Pancreas (tissue), 10 donors: ENCODE results near the gene DENND1A. TPM values are rescaled to one million over a fixed set of nuclear protein-coding genes. Genes with fewer than 3 reads are reported as not detected.

Source experiments
- ATAC-seq, 4 donors: fragments of 200-7000 bp; cut with Tn5 transposase; one replicate each; pipeline versions ENCODE4 v1.8.0 to v1.9.1; 2020; ENCODE audit warnings: mild to moderate bottlenecking in 4 of 4, moderate library complexity in 4 of 4
- DNase-seq, 6 donors: peaks; one replicate each; pipeline ENCODE4 v3.0.0-alpha.2; 2020
- FAIRE-seq: peaks from 2 replicates; lab custom pipeline; 2012; peaks lifted over from hg19 to GRCh38; lab: Jason Lieb, UNC
- H3K27ac ChIP-seq, 4 donors: fragments of 200-600 bp; sonication (generic); 1 replicate in 3 of 4; 2 replicates in 1 of 4; pipeline versions ENCODE4 v1.5.0 to v1.8.0; 2020
- H3K27me3 ChIP-seq, 4 donors: fragments of 200-600 bp; one replicate each; pipeline ENCODE4 v1.8.0; 2021
- H3K36me3 ChIP-seq, 3 donors: fragments of 200-600 bp; sonication (generic) in 1 of 3; one replicate each; pipeline versions ENCODE4 v1.5.0 to v1.8.0; 2020 to 2021
- H3K4me1 ChIP-seq, 3 donors: fragments of 200-600 bp; one replicate each; pipeline ENCODE4 v1.8.0; 2021
- H3K4me3 ChIP-seq, 4 donors: fragments of 200-600 bp; sonication (generic) in 2 of 4; one replicate each; pipeline versions ENCODE4 v1.5.0 to v1.8.0; 2020 to 2021
- H3K9me3 ChIP-seq, 4 donors: fragments of 200-600 bp; one replicate each; pipeline ENCODE4 v1.8.0; 2021
- CTCF ChIP-seq, 4 donors: fragments of 200-600 bp; sonication (generic) in 3 of 4; IDR thresholded peaks; one replicate each; pipeline versions ENCODE4 v1.5.0 to v1.8.0; 2021; ENCODE audit warnings: antibody characterized with exemption in 4 of 4
- WGBS, 2 donors: extraction: QIAGEN DNeasy Blood & Tissue Kit; methylation state at CpG; one replicate each; pipeline ENCODE4 v1.1.7; 2013; 5-methylcytosine and 5-hydroxymethylcytosine counted together
- intact Hi-C, 3 donors: fragments of 100-400 bp; cut with DNase I; formaldehyde crosslinking; loops; one replicate each; pipeline versions ENCODE4 v1.11.1 to v1.14.2; 2022
- polyA plus RNA-seq, 2 donors: library from polyadenylated mRNA; stranded (reverse); fragments of 200-250 nt; gene quantifications; one replicate each; pipeline ENCODE4 v1.2.3, GENCODE V29; 2013
- total RNA-seq, 6 donors: library from RNA; stranded (reverse); fragmentation: NEBNext Ultra II Directional in 4 of 6; extraction: Animal tissue kit (Norgen Biotek cat#: 25700) in 4 of 6; gene quantifications; one replicate each; pipeline versions ENCODE4 v1.2.1 to v1.2.4, GENCODE V29; 2021 to 2023
- donor health status: healthy with polysubstance abuse.
- donor health status: DM: no; HTN: no; CAD: no; lungs with moderate emphysema.
- donor health status: DM: no; HTN: no; CAD: no.
- donor health status: control.
- donor health status: control.
- donor health status: Bipolar disorder and iron deficiency.
- donor health status: DM: yes; HTN: yes; CAD: no.
- donor health status: DM: no; HTN: no; CAD: no.
- donor health status: DM: no; HTN: no; CAD: no.
- donor health status: DM: yes; HTN: yes; CAD: no.

DENND1A gene
- total and polyA plus RNA-seq, 8 donors = 4.5 to 8.3 (median 5.6) TPM

DNA sequence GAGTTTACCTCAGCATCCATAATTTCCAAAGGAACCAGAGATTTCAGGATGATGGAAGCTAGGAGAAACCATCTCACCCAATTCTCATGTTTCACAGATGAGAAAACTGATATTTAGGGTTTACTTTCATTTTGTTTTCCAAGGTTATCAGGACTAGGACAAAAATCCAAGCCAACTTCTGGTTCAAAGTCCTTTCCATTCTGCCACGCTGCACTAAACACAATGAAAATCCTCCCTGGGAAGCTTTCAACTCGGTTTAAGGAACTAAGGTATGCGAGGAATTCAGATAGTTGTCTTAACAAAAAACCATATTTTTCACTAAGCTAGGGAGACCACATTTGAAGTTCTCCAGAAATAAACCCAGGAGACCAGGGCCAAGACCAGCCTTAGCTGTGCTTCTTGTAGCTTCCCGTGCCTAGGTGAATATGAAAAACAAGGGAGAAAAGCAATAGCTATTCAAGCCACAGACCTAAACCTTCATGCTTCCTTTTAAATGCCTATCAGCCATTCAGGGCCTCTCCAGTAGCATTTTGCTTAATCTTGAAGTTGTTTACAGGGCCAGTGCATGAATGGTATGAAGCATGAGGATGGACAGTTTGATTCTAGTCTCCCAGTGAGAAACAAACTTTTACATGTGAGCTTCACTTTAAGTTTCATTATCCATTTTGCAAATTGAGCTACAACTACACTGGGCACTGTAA, 167.9 kb downstream of the DENND1A start:
- no peaks in the 10 kb centered on the region for H3K27me3 ChIP-seq
- H3K4me3 ChIP-seq = no peak overlapping the region
- FAIRE-seq = no peak
- no peak overlapping the region for H3K27ac ChIP-seq
- WGBS, 2 donors = 57 to 58% methylated on average over 4 of the region's 4 CpGs
- H3K9me3 ChIP-seq = no peaks in the 10 kb centered on the region
- no peak for TF ChIP-seq CTCF (IDR thresholded peaks at IDR 0.05)
- ATAC-seq = peak in 1 of 4 donors; percentile 30
- no peaks in the 10 kb centered on the region for H3K36me3 ChIP-seq
- DNase-seq = no peak
- intact Hi-C loops = no loop called here
- H3K4me1 ChIP-seq = no peaks in the 10 kb centered on the region

GRCh38 chr9:123757960-123758359, 172.0 kb downstream of the DENND1A start:
- WGBS, 2 donors = 97 to 99% methylated on average over 3 of the region's 3 CpGs
- H3K4me1 ChIP-seq = no peaks in the 10 kb centered on the region
- no peak for TF ChIP-seq CTCF (IDR thresholded peaks at IDR 0.05)
- H3K27me3 ChIP-seq = no peaks in the 10 kb centered on the region
- ATAC-seq = no peak
- no peaks in the 10 kb centered on the region for H3K36me3 ChIP-seq
- H3K27ac ChIP-seq = no peak overlapping the region
- no peak for DNase-seq
- H3K4me3 ChIP-seq = no peak overlapping the region
- intact Hi-C loops = no loop called here
- H3K9me3 ChIP-seq = no peaks in the 10 kb centered on the region
- no peak for FAIRE-seq

GRCh38 chr9:123757547-123757946, 172.4 kb downstream of the DENND1A start:
- TF ChIP-seq CTCF (IDR thresholded peaks at IDR 0.05) = no peak
- intact Hi-C loops = no loop called here
- Histone ChIP-seq H3K4me3 (no peak overlapping the region), H3K27me3 (no peaks in the 10 kb centered on the region), H3K9me3 (no peaks in the 10 kb centered on the region), H3K4me1 (no peaks in the 10 kb centered on the region), H3K27ac (no peak overlapping the region), H3K36me3 (no peaks in the 10 kb centered on the region)
- FAIRE-seq (no peak), ATAC-seq (no peak), DNase-seq (no peak)
- 89 to 90% methylated on average over 6 of the region's 6 CpGs for WGBS, 2 donors

- FAIRE-seq (no peak), DNase-seq (no peak), ATAC-seq (no peak)
- H3K27ac ChIP-seq = no peak overlapping the region
- 90 to 95% methylated on average over 4 of the region's 4 CpGs for WGBS, 2 donors
- H3K4me1 ChIP-seq = no peaks in the 10 kb centered on the region
- H3K9me3 ChIP-seq = no peaks in the 10 kb centered on the region
- no peaks in the 10 kb centered on the region for H3K36me3 ChIP-seq
- H3K4me3 ChIP-seq = no peak overlapping the region
- intact Hi-C loops = no loop called here
- no peaks in the 10 kb centered on the region for H3K27me3 ChIP-seq
- TF ChIP-seq CTCF (IDR thresholded peaks at IDR 0.05) = no peak
Observed at GRCh38 chr9:123756484-123757106, 173.3 kb downstream of the DENND1A start.

DNA sequence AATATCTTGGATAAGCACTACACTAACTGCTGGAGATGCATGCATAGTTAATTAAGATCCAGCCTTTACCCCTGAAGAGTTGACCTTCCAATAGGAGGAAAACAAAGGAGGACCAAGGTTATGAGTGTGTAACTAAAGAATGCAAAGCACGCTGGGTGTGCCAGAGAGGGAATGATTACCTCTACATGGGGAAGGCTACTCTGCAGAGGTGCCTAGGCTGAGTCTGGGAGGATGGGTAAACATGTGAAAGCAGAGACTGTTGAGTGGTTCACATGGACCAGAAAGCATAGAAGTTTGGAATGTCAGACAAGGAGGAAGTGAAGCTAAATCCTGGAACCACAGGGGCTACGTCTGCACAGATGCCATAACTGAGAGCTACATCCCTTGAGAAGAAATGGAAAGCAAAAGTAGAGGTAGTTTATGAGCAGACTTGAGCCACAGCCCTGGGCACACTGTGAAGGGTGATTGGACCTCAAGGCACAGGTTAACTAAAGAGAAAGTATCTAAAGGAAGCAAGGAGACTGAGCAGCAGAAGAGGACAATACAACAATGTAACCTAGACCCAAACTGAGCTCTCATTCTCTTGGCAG, 176.2 kb downstream of the DENND1A start:
- intact Hi-C loops = no loop called here
- DNase-seq = no peak
- Histone ChIP-seq H3K4me3 (no peak overlapping the region), H3K36me3 (no peaks in the 10 kb centered on the region), H3K27ac (no peak overlapping the region), H3K4me1 (no peaks in the 10 kb centered on the region), H3K9me3 (no peaks in the 10 kb centered on the region), H3K27me3 (no peaks in the 10 kb centered on the region)
- WGBS, 2 donors = 93 to 97% methylated on average over 2 of the region's 2 CpGs
- no peak for ATAC-seq
- TF ChIP-seq CTCF (IDR thresholded peaks at IDR 0.05) = no peak
- FAIRE-seq = no peak
